Activated CD4-positive, alpha-beta T cell treated with anti-CD3 and anti-CD28 coated beads, Interleukin-2, amount 50 U/mL, for 48 hours (primary cell): Measurements from ENCODE around the gene HIPK3.
"Not testable (repeated sequence)": the region's sequence is repeated elsewhere in the genome, so short reads cannot be mapped to it uniquely, and the experiment has no call there.

ENCODE experiments used
- DNase-seq, 2 experiments: peaks; one replicate each; pipeline ENCODE4 v3.0.0-alpha.2; 2020

The HIPK3 gene

DNA sequence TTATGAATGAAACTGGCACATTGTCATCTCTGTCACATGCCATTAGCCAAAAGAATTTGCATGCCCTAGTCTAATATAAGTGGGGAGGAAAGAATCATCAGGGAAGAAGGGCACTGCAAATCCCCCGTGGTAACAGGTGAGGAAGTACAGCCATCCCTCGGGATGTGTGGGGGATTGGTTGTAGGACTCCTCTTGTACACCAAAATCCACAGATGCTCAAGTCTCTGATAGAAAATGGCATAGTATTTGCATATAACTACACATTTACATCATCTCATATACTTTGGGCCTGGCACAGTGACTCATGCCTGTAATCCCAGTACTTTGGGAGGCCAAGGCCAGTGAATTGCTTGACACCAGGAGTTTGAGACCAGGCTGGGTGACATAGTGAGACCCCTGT, 109.7 kb downstream of the HIPK3 start:
- no peak for DNase-seq

DNA sequence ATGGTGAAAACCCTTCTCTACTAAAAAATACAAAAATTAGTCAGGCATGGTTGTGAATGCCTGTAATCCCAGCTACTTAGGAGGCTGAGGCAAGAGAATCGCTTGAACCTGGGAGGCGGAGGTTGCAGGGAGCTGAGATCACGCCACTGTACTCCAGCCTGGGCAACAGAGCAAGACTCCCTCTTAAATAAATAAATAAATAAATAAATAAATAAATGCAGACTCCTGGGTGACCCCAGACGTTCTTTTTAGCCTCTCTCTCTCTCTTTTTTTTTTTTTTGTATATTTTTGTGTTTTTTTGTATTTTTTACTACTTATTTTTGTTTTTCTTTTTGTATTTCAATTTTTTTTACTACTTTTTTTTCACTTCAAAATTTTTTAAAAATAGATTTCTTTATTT, 111.3 kb downstream of the HIPK3 start:
- not testable (repeated sequence) for DNase-seq

DNA sequence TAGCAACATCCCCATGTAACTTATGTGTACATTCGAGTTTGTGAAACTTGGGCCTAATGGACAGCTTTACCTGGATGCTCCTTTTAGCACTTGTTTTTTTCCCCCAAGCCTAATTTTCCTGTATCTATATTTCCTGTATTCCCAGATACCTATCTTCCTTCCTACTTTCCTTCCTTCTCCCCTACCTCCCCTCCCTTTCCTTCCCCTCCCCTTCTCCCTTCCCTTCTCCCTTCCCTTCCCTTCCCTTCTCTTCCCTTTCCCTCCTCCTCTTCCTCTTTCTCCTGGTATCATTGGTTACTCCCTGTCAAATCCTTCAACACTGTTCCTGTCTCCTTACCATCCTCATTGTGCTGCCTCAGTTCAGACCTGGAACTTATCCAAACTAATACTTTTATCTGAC, 111.8 kb downstream of the HIPK3 start:
- DNase-seq, result no peak

DNA sequence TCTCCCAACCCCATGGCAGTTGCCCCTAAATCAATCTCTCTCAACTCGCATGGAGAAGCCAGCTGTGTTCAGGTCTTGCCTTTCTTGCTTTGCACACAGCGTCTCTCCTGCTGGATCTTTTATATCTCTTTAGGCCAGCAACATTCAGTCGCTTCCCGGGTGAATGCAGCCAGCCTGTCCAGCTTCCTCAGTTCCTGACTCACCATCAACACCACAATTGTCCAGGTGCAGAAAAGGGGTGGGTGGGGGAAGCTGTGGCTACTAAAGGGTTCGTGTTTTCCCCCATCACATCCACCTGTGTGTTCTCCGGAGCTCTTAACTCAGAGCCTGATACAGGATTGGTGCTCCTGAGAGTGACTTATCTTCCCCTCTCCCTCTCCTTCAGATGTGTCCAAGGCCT, 116.5 kb downstream of the HIPK3 start:
- DNase-seq, result no peak

DNA sequence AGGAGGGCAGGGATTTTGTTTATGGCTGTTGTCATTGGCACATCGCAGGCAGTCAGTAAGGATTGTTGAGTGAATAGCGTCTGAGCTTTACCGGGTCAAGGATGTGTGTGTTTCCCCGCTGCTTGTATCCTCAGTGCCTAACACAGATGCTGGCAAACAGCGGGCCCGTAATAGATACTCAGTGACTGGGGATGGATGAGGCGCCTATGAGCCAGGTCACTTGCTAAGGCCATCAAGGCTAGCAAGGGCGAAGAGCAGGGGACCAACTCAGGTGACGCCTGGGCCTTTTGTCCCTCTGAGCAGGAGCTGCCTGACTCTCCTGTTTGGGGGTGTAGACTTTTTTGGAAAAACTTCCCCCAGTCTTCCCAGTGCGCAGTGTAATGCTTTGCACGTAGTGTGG, 118.1 kb downstream of the HIPK3 start:
- DNase-seq, result no peak

DNA sequence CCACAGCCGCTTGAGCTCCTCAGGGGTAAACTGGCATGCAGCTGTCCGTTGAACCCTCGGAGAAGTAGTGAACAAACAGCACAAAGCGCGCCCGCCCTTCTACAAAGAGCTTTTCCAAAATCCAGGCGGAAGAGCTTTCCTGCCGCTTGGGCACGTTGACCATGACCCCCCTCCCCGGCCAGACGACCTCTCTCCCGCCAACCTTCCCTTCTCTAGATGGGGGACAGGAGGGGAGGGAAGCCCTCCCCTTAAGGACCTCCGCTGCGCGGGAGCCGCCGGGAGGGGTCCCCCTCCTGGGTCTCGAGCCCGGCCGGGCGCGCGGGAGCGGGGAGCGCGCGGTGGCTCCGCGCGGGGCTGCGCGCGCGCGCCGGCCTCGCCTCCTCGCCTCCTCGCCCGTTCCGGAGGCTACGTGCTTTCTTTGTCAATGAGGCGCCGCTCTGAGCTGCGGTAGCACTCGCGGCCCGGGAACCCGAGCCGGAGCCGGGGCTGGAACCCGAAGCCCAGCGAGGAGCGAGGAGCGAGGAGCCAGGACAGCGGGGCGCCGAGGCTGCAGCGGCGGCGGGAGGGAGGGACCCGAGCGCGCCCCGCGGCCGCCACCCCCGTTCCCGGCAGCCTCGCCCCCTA, 118.6 kb downstream of the HIPK3 start, which contains the start of gene KIAA1549L:
Gene KIAA1549L, plus strand, starts transcription at position 421 of the 624 bp plus-strand sequence.
- DNase-seq, result peak in 1 of 2 experiments; percentile 4

DNA sequence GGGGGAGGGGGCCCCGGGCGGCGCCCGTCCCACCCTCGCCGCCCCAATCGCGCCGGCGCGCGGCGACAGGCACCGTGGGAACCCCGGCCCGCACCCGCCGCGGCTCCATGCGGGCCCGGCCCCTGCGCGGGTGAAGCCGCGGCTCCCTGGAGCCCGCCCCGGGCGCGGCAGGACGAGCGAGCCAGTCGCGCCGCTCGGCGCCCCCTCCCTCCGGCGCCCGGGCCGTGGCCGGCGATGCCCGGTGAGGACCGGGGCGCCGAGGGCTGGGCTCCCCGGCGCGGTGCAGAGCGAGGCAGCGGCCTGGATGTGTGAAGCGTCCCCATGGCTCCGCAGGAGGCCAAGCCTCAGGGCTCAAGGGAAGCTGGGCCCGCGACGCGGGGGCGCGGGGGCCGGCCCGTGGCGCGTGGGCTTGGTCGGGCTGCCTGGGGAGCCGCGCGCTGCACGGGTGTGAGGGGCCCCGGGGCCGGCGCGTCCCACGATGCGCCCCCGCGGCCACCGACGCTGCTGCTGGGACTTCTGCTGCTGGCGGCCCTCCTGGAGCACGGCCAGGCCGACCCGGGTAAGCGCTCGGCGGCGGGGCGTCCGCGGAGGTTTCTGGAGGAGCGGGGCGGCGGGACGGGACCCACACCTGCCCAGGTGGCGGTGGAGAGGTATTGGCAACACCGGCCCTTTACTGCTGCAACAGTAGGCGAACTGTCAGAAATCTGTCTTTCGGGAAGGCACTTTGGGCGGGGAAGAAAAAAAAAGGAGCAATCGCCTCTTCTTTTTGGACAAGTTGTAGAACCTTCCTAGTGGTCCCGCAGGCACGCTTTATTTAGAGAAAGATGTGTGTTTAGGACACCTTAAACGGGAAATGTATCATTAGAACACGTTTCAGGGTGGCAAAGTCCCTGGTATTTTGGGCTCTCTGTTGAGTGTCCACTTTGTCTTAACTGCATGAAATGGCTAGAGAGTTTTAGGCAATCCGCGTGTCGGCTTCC, 119.4 kb downstream of the HIPK3 start:
- no peak for DNase-seq

DNA sequence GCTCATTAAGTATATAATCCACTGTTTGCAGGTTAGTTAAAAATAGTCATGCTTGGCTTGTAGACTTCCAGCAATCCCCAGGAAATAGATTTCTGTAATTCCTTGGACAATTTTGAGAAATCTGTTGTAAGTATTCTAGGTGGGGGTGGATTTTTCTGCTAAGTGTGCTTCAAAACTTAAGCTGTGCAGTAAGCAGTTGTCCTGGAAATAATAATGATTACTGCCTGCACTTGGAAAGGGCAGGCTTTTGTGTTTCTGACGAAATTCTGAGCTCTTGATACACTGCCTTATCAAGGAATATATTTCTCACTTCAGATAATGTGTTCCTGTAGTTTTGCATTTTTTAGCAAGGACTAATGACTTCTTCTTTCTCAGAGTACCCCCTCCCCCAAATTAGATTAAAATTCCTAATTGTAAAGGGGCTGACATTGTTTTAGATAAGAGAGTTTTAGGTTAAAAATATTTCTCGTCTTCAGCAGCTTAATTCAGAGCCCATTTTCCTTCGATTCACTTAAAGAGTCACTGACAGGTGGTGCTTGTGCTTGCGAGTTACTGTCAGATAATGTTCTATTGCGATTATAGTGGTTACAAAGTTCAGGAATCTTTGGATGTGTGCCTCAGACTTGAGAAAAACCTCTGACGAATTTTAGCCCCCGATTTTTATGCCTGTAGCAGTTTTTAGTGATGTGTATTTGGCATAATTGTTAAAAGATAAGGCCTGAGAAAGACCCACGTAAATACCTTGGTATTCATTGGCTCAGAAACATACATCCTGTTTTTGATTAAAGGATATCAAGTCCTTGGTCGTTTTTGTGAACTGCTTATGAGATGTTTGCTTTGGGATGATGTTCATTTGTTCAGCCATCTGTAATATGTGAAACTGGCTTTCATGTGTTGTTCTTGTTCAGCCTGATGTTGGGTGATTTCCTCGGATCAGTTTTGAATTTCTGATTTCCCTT, 120.5 kb downstream of the HIPK3 start:
- DNase-seq, result no peak

DNA sequence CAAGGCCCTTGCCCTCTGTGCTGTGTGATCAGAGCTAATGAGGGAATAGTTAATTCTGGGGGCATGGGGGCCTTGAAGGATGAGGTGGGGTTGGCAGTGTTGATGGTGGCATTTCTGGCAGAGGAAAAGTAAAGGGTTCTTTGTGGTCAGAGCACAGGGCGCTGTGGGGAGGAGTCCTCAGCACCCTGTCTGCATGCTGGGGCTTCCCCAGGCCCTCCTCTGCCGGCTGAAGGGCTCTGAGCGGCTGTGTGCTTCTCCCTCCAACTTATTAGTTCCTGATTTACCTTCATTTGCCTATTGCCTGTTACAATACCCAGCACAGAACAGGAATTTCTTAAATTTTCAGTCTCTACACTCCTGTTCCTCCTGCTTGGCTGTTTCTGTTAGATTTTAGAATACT, 122.8 kb downstream of the HIPK3 start:
- no peak for DNase-seq

DNA sequence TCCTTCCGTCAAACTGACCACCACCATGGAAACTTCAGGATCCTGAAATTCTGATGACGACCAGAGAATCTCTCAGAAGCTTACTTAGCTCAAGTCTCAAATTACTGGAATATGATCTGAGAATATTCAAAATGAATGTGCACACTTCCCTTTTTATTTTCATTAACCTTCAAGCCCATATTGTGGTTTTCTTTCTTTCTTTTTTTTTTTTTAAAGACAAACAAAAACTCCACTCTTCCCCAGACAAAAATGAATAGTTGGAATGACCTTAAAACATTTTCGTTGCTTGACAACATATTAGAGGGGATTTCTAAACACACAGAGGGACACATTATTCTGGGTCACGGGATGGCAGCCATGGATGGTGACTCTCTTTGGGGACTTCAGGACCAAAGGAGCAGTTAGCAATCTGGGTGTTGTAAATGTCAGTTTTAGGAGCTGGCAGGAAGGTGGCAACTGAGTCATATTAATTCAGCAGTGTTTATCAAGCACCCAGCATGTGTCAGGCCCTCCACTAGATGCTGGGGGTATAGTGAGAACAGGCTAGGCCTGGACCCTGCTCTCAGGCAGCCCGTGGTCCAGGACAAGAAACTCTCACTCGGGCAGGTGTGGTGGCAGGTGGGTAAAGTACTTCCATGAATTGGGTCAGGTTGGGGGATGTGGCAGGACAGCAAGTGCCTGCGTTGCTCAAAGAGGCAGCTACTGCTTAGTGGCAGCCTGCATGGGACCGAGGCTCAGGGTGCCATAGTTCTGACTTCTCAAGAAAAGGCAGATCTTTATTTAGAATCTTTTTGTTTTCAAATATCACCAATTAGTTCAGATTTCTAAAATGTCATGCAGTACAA, 126.1 kb downstream of the HIPK3 start:
- no peak for DNase-seq

DNA sequence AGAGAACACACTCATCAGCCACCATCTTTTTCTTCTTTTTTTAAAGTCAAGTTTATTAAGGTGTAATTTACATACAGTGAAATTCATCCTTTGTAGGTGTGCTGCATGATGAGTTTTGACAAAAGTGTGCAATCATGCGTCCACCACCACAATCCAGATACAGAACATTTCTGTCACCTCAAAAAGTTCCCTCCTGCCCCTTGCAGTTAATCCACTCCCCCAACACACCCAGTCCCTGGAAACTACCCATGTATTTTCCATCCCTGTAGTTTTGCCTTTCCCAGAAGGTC, 126.7 kb downstream of the HIPK3 start:
- DNase-seq, result no peak

DNA sequence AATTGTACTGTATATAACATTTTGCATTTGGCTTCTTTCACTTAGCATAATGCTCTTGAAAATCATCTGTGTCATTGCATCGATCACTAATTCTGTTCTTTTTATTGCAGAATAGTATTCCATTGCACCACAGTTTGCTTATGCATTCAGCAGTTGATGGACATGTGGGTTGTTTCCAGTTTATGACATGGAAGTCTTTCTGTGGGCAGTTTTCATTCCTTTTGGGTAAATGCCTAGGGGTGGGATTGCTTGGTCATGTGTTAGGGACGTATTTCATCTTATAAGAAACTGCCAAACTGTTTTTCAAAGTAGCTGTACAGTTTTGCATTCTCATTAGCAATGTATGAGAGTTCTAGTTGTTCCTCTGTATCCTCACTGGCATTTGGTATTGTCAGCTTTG, 127.0 kb downstream of the HIPK3 start:
- no peak for DNase-seq

DNA sequence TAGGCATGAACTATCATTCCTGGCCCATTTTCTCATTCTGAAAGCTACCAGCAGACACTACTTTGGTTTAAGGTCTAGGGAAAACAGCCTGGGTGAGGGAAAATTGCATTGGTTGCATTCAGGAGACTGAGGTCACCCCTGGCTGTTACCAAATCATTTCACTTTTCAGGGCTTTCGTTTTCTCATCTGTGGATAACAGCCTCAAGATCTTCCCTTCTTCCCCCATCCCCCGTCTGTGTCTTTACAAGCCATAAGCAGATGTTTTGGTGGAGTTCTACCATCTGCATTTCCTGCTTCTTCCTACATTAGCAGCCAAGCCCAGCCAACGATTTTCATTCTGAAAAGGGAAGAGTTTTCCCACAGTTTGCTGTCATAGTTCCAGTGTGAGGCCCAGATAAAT, 130.4 kb downstream of the HIPK3 start:
- DNase-seq, result no peak

DNA sequence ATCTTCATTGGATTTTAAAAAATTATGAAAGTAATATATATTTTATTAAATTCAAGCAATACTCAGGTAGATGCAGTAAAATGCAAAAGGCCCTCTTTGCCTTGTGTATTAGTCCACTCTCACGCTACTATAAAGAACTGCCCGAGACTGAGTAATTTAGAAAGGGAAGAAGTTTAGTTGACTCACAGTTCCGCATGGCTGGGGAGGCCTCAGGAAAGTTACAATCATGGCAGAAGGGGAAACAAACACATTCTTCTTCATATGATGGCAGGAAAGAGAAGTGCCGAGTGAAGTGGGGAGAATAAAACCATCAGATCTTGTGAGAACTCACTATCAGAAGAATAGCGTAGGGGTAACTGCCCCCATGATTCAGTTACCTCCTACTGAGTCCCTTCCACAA, 130.8 kb downstream of the HIPK3 start:
- DNase-seq, result no peak

DNA sequence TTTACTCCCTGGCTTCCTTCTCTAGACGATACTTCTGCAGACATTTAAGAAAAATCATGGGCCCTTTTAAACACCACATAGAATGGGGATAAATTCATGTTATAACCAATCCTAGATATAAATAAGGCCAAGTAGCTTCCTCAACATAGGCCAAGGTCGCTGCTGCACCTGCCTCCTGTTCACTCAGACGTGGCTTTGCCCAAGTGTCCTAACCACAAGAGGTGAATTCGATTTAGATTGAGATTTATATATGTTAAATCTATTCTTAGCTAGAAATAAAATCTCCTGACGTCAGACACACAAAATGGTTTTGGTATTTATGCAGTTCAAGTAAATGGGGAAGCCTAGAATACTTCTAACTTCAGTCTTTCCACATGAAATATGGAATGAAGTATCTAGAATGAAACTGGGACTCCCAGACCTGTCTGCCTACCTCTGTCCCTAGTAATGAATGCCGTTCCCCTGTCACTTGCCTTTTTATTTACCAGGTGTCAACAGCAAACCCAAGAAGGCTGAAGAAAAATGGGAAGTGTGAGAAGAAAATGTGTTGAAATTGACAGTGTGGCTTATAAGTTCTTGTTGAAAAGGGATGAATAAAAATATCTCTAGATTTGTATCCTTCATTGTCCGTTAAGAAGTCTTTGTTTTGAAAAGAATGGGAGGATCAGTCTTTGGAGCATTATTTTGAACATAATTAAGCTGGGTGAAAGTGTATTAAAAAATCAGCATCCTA, 131.8 kb downstream of the HIPK3 start:
- no peak for DNase-seq

DNA sequence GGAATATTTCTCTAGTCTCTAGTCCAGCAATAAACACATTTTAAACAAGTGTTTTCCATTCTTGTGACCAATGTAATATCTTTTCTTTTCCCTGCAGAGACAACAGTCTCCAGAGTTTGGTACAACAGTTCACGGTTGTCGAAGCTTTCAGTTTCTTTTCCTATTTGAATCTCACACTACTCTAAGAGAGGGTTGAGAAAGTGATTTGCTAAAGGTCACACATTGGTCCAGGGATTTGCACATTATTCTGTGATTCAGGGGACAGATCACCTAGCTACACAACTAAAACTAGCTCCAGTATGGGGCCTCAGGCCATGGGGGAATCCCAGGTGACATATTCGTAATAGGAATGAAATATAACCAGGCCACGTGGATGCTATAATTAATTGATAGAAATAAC, 132.5 kb downstream of the HIPK3 start:
- DNase-seq, result no peak

DNA sequence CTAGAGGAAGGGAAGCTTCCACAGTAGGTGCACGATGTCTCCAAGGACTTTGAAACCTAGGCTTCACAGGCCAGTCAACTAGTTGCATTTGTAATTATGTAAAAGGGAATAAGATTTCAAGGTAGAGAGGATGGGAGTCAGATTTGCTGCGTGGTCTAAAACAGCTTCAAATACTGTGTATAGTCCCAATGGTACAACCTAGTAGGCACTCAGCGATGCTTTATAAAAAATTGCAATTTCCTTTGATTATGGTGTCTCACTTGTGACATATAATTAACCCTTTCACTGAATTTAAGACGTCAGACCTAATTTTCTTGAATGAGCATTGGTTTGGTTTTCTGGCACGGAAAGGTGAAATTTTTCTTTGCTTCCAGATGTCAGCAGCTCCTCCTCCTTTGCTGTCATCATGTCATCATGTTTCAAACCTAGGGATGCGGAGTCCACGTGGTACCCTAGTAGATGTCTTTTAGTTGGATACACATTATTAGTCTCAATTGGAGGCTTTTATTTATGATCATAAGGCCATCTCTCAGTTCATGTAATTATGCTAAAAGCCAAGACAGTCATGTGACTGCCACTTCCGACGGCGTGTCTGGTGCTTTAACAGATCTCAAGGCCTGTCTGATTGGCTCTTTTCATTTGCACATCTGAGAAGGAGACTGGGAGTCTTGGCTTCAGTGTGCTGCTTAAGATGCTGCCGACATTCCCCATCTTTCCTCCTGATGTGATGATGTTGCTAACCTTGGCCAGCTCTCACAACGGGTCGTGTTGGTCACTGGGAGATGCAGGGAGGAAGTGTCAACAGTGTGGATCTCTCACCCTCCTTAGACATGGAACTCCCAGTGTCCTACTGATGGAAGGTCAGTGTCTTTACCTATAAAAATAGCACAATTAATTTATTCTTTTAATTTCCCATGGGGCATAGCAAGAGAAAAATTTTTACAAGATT, 134.0 kb downstream of the HIPK3 start:
- DNase-seq, result no peak

DNA sequence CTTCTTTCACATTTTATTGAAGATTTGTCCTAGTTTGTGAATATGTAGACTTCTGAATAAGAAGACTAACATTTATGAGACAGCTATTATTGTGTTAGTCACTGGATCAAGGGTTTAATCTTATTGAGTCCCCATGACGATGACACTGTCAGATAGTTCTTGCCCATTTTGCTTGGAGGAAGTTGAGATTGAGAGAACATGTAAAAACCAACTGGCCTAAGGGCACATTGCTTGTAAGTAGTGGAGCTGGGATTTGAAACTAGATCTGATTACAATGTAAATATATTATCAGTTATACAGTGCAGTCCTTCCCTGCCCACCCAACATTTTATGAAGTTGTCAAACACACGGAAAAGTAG, 134.7 kb downstream of the HIPK3 start:
- DNase-seq, result no peak

DNA sequence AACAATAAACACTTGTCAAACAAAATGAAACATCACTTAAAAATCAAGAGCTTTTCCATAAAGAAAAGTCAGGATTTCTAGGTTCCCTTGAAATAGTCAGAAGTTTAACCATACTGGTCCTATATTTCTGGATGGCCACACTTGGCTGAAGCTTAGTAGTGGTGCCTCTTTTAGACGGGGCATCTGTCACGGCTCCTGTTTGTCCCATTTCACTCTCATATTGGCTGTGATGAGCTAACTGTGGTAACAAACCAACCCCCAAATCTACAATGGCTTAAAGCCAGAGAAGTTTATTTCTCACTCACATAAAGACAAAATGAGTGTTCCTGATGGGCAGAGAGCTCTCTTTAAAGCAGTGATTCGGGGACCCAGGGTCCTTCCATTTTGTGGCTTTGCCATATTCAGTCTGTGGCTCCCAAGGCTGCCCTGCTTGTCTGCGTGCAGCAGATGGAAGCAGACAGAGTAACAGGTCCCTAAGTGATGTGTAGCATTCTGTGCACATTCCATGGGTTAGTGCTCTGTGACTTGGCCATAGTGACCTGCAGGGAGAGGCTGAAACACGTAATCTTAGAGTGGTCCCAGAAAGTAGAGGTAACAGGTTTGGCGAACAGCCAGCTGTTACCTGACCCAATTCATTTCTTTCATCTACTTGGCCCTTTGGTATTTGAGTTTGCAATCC, 137.4 kb downstream of the HIPK3 start:
- no peak for DNase-seq

DNA sequence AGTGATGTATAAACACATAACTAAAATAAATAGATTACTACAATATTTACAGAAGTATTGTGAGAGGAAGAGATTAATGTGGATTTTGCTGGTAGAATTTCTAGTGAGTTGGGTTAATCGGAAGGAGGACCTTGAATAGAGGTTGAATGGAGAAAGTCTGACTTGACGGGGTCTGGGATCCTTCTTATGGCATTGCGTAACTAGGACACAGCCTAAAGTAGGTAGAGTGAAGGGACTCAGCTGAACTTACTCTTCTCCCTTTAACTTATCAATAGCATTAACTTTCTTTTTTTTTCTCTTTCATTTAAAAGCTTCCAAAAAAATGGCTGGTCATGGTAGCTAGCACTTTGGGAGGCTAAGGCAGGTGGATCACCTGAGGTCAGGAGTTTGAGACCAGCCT, 139.2 kb downstream of the HIPK3 start:
- DNase-seq, result no peak
